SK-N-SH treated with all-trans-retinoic acid at 6 μM for 48 hours (cell line): ENCODE measurements around the gene ZNF462.

Experiments used
- ATAC-seq: fragments of 200-7000 bp; cut with Tn5 transposase; 3 replicates; pipeline ENCODE4 v1.9.1; 2020; ENCODE audit warnings: mild to moderate bottlenecking, moderate library complexity
- ARNTL ChIP-seq: fragments of 450-650 bp; formaldehyde crosslinking; IDR thresholded peaks from 2 replicates; pipeline ENCODE4 v1.5.0; 2020; ENCODE audit warnings: low read depth, mild to moderate bottlenecking, moderate library complexity, borderline replicate concordance
- BACH2 ChIP-seq: fragments of 250-450 bp; sonication (Bioruptor Pico); IDR thresholded peaks from 2 replicates; pipeline ENCODE4 v1.9.0; 2021; ENCODE audit warnings: mild to moderate bottlenecking, borderline replicate concordance
- CSDC2 ChIP-seq: fragments of 250-450 bp; sonication (Bioruptor Pico); IDR thresholded peaks from 2 replicates; pipeline ENCODE4 v1.5.0; 2020; ENCODE audit warnings: mild to moderate bottlenecking, moderate library complexity
- ESRRG ChIP-seq: fragments of 250-450 bp; sonication (Bioruptor Pico); IDR thresholded peaks from 2 replicates; pipeline ENCODE4 v1.6.1; 2021; ENCODE audit warnings: mild to moderate bottlenecking
- GLIS3 ChIP-seq: fragments of 250-450 bp; sonication (Bioruptor Pico); IDR thresholded peaks from 2 replicates; pipeline ENCODE4 v1.5.0; 2020; ENCODE audit warnings: mild to moderate bottlenecking, moderate library complexity
- ISL1 ChIP-seq: fragments of 250-450 bp; sonication (Bioruptor Pico); IDR thresholded peaks from 2 replicates; pipeline ENCODE4 v2.1.2; 2022; ENCODE audit warnings: mild to moderate bottlenecking, moderate library complexity
- OSR1 ChIP-seq: fragments of 250-450 bp; sonication (Bioruptor Pico); IDR thresholded peaks from 2 replicates; pipeline ENCODE4 v1.8.0; 2022; ENCODE audit warnings: moderate library complexity, mild to moderate bottlenecking, inconsistent platforms
- PPARA ChIP-seq: fragments of 250-450 bp; sonication (Bioruptor Pico); IDR thresholded peaks from 2 replicates; pipeline ENCODE4 v1.5.0; 2020; ENCODE audit warnings: mild to moderate bottlenecking, borderline replicate concordance
- RARB ChIP-seq: fragments of 250-450 bp; sonication (Bioruptor Pico); IDR thresholded peaks from 2 replicates; pipeline ENCODE4 v1.8.0; 2021; ENCODE audit warnings: mild to moderate bottlenecking, moderate library complexity
- SNAI2 ChIP-seq: fragments of 250-450 bp; sonication (Bioruptor Pico); IDR thresholded peaks from 2 replicates; pipeline ENCODE4 v1.5.0; 2020; ENCODE audit warnings: mild to moderate bottlenecking, moderate library complexity
- TOX ChIP-seq: fragments of 250-450 bp; sonication (Bioruptor Pico); IDR thresholded peaks from 2 replicates; pipeline ENCODE4 v1.8.0; 2021; ENCODE audit warnings: mild to moderate bottlenecking, moderate library complexity, borderline replicate concordance
- ZC3H10 ChIP-seq: fragments of 250-450 bp; sonication (Bioruptor Pico); IDR thresholded peaks from 2 replicates; pipeline ENCODE4 v1.5.1; 2021; ENCODE audit warnings: mild to moderate bottlenecking, moderate library complexity
- ZFP3 ChIP-seq: fragments of 250-450 bp; sonication (Bioruptor Pico); IDR thresholded peaks from 2 replicates; pipeline ENCODE4 v1.5.0; 2020; ENCODE audit warnings: mild to moderate bottlenecking, moderate library complexity
- ZNF565 ChIP-seq: fragments of 450-650 bp; formaldehyde crosslinking; conservative IDR thresholded peaks from 2 replicates; pipeline ENCODE4 v1.5.0; 2020; ENCODE audit warnings: low read depth, mild to moderate bottlenecking, moderate library complexity
- ZNF70 ChIP-seq: fragments of 450-650 bp; formaldehyde crosslinking; IDR thresholded peaks from 2 replicates; pipeline ENCODE4 v1.5.0; 2020; ENCODE audit warnings: mild to moderate bottlenecking, moderate library complexity
- ZNF8 ChIP-seq: fragments of 450-650 bp; formaldehyde crosslinking; IDR thresholded peaks from 2 replicates; pipeline ENCODE4 v1.5.0; 2020; ENCODE audit warnings: mild to moderate bottlenecking, moderate library complexity
- TF ChIP-seq, protein P1 (sequence below): fragments of 250-450 bp; sonication (Bioruptor Pico); IDR thresholded peaks from 2 replicates; pipeline ENCODE4 v1.5.1; 2021; ENCODE audit warnings: mild to moderate bottlenecking, moderate library complexity
- TF ChIP-seq, protein P2 (sequence below): fragments of 250-450 bp; sonication (Bioruptor Pico); IDR thresholded peaks from 2 replicates; pipeline ENCODE4 v1.5.1; 2020; ENCODE audit warnings: low read depth, mild to moderate bottlenecking, moderate library complexity
- TF ChIP-seq, protein P3 (sequence below): fragments of 250-450 bp; sonication (Bioruptor Pico); IDR thresholded peaks from 2 replicates; pipeline ENCODE4 v1.8.0; 2021; ENCODE audit warnings: low read depth, mild to moderate bottlenecking, moderate library complexity, borderline replicate concordance
- TF ChIP-seq, protein P4 (sequence below): fragments of 250-450 bp; sonication (Bioruptor Pico); IDR thresholded peaks from 2 replicates; pipeline ENCODE4 v1.5.0; 2020; ENCODE audit warnings: mild to moderate bottlenecking, moderate library complexity

The ZNF462 gene

DNA sequence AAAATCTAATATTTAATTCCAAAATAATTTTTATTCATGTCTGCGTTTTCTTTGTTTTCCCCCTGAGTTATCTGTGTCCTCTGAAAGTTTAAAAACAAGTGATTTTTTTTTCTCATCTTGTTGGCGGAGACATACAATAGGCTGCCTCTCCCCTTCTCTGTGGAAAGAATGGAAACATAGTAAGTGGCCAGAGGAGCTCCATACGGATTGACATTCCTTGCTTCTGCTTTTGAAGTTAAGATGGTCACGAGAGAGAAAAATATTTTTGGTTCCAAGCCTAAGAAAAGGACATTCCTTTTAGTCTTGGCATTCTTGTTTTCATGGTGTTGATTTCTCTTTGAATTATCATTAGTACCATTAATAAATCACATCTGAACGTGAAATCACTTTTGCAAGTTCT is 28.3 kb downstream of the ZNF462 start:
- TF ChIP-seq TOX (CRISPR knock-in tag): no peak
- TF ChIP-seq ZFP3 (CRISPR knock-in tag): no peak
- TF ChIP-seq PPARA: no peak
- TF ChIP-seq GLIS3 (CRISPR knock-in tag): no peak
- no peak for TF ChIP-seq ARNTL (CRISPR knock-in tag)
- no peak for TF ChIP-seq RARB (CRISPR knock-in tag)
- TF ChIP-seq, protein P1, sequence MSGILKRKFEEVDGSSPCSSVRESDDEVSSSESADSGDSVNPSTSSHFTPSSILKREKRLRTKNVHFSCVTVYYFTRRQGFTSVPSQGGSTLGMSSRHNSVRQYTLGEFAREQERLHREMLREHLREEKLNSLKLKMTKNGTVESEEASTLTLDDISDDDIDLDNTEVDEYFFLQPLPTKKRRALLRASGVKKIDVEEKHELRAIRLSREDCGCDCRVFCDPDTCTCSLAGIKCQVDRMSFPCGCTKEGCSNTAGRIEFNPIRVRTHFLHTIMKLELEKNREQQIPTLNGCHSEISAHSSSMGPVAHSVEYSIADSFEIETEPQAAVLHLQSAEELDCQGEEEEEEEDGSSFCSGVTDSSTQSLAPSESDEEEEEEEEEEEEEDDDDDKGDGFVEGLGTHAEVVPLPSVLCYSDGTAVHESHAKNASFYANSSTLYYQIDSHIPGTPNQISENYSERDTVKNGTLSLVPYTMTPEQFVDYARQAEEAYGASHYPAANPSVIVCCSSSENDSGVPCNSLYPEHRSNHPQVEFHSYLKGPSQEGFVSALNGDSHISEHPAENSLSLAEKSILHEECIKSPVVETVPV: no peak
- no peak for TF ChIP-seq SNAI2 (CRISPR knock-in tag)
- no peak for ATAC-seq

DNA sequence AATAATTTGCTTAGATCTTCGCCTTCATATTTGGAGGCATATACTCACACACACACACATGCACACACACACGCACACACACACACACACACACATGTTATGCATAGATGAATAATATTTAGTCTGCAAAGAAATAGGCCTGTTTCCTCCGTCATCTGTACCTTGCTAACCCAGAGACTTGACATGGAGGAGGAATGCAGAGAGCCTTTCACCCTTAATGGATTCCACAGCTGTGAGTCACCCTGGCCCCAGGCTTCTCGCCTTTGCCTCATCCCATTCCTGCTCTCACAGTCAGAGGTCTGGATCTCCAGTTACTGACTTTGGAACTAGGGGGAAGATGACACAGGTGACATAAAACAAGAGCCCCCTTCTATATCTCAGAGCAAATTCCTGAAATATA is 29.7 kb downstream of the ZNF462 start:
- peak; percentile 99 for ATAC-seq
- TF ChIP-seq RARB (CRISPR knock-in tag) (0 out of 2 replicates have a peak, but pooled peaks have one; percentile 19), ZNF8 (no peak), ISL1 (CRISPR knock-in tag) (peak; percentile 83), BACH2 (no peak), ZC3H10 (CRISPR knock-in tag) (0 out of 2 replicates have a peak, but pooled peaks have one; percentile 10)
- TF ChIP-seq, protein P2, sequence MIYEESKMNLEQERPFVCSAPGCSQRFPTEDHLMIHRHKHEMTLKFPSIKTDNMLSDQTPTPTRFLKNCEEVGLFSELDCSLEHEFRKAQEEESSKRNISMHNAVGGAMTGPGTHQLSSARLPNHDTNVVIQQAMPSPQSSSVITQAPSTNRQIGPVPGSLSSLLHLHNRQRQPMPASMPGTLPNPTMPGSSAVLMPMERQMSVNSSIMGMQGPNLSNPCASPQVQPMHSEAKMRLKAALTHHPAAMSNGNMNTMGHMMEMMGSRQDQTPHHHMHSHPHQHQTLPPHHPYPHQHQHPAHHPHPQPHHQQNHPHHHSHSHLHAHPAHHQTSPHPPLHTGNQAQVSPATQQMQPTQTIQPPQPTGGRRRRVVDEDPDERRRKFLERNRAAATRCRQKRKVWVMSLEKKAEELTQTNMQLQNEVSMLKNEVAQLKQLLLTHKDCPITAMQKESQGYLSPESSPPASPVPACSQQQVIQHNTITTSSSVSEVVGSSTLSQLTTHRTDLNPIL (CRISPR knock-in tag): peak; percentile 84
- TF ChIP-seq, all 23 proteins: peak for 4

DNA sequence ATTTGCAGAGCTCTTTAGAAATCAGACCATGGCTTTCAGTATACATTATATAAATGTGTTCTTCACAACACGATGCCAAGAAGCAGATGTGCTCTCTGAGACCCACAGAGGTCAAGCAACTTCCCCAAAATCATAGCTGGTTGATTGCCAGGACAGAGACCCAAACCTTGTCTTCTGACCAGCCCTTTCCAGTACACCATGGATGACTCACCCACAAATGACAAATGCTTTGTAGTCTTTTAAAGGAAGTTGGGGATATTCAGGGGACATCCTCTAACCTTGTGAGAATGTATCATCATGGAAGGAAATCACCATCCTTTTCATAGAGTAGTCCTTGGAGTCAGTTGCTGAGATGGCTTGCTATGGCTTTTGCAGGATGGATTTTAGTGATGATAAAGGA is 30.1 kb downstream of the ZNF462 start:
- TF ChIP-seq ARNTL (CRISPR knock-in tag) (no peak), RARB (CRISPR knock-in tag) (no peak), ZNF8 (no peak), TOX (CRISPR knock-in tag) (no peak), SNAI2 (CRISPR knock-in tag) (no peak), ZNF565 (CRISPR knock-in tag) (no peak), BACH2 (no peak), GLIS3 (CRISPR knock-in tag) (no peak), ESRRG (no peak), ZFP3 (CRISPR knock-in tag) (no peak), ZNF70 (CRISPR knock-in tag) (no peak), CSDC2 (no peak; the same call in 1 of the 2 replicates)
- TF ChIP-seq, protein P3, sequence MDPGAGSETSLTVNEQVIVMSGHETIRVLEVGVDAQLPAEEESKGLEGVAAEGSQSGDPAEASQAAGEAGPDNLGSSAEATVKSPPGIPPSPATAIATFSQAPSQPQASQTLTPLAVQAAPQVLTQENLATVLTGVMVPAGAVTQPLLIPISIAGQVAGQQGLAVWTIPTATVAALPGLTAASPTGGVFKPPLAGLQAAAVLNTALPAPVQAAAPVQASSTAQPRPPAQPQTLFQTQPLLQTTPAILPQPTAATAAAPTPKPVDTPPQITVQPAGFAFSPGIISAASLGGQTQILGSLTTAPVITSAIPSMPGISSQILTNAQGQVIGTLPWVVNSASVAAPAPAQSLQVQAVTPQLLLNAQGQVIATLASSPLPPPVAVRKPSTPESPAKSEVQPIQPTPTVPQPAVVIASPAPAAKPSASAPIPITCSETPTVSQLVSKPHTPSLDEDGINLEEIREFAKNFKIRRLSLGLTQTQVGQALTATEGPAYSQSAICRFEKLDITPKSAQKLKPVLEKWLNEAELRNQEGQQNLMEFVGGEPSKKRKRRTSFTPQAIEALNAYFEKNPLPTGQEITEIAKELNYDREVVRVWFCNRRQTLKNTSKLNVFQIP (CRISPR knock-in tag): no peak
- TF ChIP-seq, protein P2 (CRISPR knock-in tag): no peak
- TF ChIP-seq, protein P4, sequence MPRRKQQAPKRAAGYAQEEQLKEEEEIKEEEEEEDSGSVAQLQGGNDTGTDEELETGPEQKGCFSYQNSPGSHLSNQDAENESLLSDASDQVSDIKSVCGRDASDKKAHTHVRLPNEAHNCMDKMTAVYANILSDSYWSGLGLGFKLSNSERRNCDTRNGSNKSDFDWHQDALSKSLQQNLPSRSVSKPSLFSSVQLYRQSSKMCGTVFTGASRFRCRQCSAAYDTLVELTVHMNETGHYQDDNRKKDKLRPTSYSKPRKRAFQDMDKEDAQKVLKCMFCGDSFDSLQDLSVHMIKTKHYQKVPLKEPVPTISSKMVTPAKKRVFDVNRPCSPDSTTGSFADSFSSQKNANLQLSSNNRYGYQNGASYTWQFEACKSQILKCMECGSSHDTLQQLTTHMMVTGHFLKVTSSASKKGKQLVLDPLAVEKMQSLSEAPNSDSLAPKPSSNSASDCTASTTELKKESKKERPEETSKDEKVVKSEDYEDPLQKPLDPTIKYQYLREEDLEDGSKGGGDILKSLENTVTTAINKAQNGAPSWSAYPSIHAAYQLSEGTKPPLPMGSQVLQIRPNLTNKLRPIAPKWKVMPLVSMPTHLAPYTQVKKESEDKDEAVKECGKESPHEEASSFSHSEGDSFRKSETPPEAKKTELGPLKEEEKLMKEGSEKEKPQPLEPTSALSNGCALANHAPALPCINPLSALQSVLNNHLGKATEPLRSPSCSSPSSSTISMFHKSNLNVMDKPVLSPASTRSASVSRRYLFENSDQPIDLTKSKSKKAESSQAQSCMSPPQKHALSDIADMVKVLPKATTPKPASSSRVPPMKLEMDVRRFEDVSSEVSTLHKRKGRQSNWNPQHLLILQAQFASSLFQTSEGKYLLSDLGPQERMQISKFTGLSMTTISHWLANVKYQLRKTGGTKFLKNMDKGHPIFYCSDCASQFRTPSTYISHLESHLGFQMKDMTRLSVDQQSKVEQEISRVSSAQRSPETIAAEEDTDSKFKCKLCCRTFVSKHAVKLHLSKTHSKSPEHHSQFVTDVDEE (CRISPR knock-in tag): no peak
- peak; percentile 62 for ATAC-seq

DNA sequence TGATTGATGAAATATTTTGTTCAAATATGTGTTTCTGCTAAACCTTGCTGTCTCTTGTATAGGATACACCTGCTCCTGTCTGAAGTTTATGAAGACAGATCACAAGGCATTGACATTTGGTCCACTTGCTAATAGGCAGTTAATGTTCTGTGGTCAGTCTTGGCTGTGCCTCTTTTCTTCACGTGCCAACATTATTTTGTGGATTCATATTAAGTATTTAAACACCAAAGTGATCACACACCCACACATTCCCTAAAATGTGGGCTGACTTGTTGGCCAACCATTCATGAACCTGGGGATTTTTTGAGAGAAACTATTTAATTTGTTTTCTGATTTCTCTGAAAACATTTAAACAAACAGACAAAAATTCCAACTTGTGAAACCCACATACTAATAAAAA is 33.7 kb downstream of the ZNF462 start:
- no peak for ATAC-seq
- no peak for TF ChIP-seq OSR1 (CRISPR knock-in tag)
- TF ChIP-seq, protein P1: no peak
- no peak for TF ChIP-seq ARNTL (CRISPR knock-in tag)
- no peak for TF ChIP-seq ISL1 (CRISPR knock-in tag)
- no peak for TF ChIP-seq CSDC2
- TF ChIP-seq, all 23 proteins: peak for 0
